DOHH2 (cell line): ENCODE results near the gene POLDIP3.

Experiments used
- H3F3A ChIP-seq: fragments of 200-600 bp; sonication (generic), shearing (Covaris generic); 2 replicates; pipeline ENCODE4 v1.6.0; 2016; ENCODE audit warnings: antibody characterized with exemption, mild to moderate bottlenecking; ENCODE audit not compliant: control insufficient read depth, insufficient read depth
- H3K27ac ChIP-seq: fragments of 200-600 bp; sonication (generic); 2 replicates; pipeline ENCODE4 v1.5.1; 2014; ENCODE audit warnings: low read depth, mild to moderate bottlenecking, low read length, moderate library complexity
- H3K27me3 ChIP-seq: fragments of 200-600 bp; sonication (generic); 2 replicates; pipeline ENCODE4 v1.6.1; 2014; ENCODE audit warnings: mild to moderate bottlenecking, low read length, mixed read lengths; ENCODE audit not compliant: control insufficient read depth
- H3K36me3 ChIP-seq: fragments of 200-600 bp; sonication (generic); 2 replicates; pipeline ENCODE4 v1.6.1; 2014; ENCODE audit warnings: mild to moderate bottlenecking, low read length, moderate library complexity, mixed read lengths; ENCODE audit not compliant: control insufficient read depth
- H3K4me1 ChIP-seq: fragments of 200-600 bp; sonication (generic); 2 replicates; pipeline ENCODE4 v1.6.1; 2014; ENCODE audit warnings: mild to moderate bottlenecking, low read length, mixed read lengths; ENCODE audit not compliant: control insufficient read depth
- H3K4me2 ChIP-seq: fragments of 200-600 bp; sonication (generic); 2 replicates; pipeline ENCODE4 v1.6.0; 2014; ENCODE audit warnings: mild to moderate bottlenecking, low read length, moderate library complexity
- H3K4me3 ChIP-seq: fragments of 200-600 bp; sonication (generic); 2 replicates; pipeline ENCODE4 v1.5.1; 2014; ENCODE audit warnings: mild to moderate bottlenecking, low read length, mixed read lengths
- H3K79me2 ChIP-seq: fragments of 200-600 bp; sonication (generic); 2 replicates; pipeline ENCODE4 v1.6.1; 2014; ENCODE audit warnings: mild to moderate bottlenecking, low read length, mixed read lengths; ENCODE audit not compliant: control insufficient read depth
- H3K9me2 ChIP-seq: fragments of 200-600 bp; sonication (generic); replicated peaks from 2 replicates; pipeline ENCODE4 v1.6.1; 2014; ENCODE audit warnings: mild to moderate bottlenecking, low read length, mixed read lengths; ENCODE audit not compliant: control insufficient read depth
- H3K9me3 ChIP-seq: fragments of 200-600 bp; sonication (generic); 2 replicates; pipeline ENCODE4 v1.6.1; 2014; ENCODE audit warnings: antibody characterized with exemption, low read length, mixed read lengths; ENCODE audit not compliant: control insufficient read depth, insufficient read depth
- H4K20me1 ChIP-seq: fragments of 200-600 bp; sonication (generic); 2 replicates; pipeline ENCODE4 v1.6.0; 2014; ENCODE audit warnings: low read depth, mild to moderate bottlenecking, antibody characterized with exemption, low read length, moderate library complexity; ENCODE audit not compliant: control insufficient read depth, insufficient read depth
- CTCF ChIP-seq: fragments of 200-600 bp; sonication (generic); IDR thresholded peaks from one replicate; pipeline ENCODE4 v1.5.1; 2014; ENCODE audit warnings: antibody characterized with exemption, mild to moderate bottlenecking, low read depth, low read length; ENCODE audit not compliant: poor library complexity, severe bottlenecking
- EZH2phosphoT487 ChIP-seq: fragments of 200-600 bp; sonication (generic); IDR thresholded peaks from 2 replicates; pipeline ENCODE4 v1.6.1; 2017; ENCODE audit warnings: borderline replicate concordance, mild to moderate bottlenecking, antibody characterized with exemption, low read length, moderate library complexity, mixed read lengths

POLDIP3 gene

GRCh38 chr22:42626431-42626830, 11.7 kb upstream of the POLDIP3 start:
- no peaks in the 10 kb centered on the region for H3F3A ChIP-seq
- no peak for TF ChIP-seq CTCF
- no peak for TF ChIP-seq EZH2phosphoT487
- no peaks in the 10 kb centered on the region for H4K20me1 ChIP-seq
- H3K27ac ChIP-seq = no peak overlapping the region
- no peaks in the 10 kb centered on the region for H3K27me3 ChIP-seq
- no peaks in the 10 kb centered on the region for H3K9me3 ChIP-seq
- H3K9me2 ChIP-seq = no peaks in the 10 kb centered on the region
- peaks cover 57% of the 10 kb centered on the region for H3K36me3 ChIP-seq
- no peak overlapping the region for H3K4me3 ChIP-seq
- no peaks in the 10 kb centered on the region for H3K79me2 ChIP-seq
- peaks cover 24% of the 10 kb centered on the region for H3K4me1 ChIP-seq
- no peak overlapping the region for H3K4me2 ChIP-seq

- TF ChIP-seq EZH2phosphoT487 (no peak), CTCF (no peak)
- no peaks in the 10 kb centered on the region for H3K27me3 ChIP-seq
- H3F3A ChIP-seq = no peaks in the 10 kb centered on the region
Observed at GRCh38 chr22:42625416-42625815, 10.7 kb upstream of the POLDIP3 start.

GRCh38 chr22:42624551-42625106, 9.9 kb upstream of the POLDIP3 start:
- peaks cover 54% of the 10 kb centered on the region for H3K36me3 ChIP-seq

More at GRCh38 chr22:42625416-42625815, 10.7 kb upstream of the POLDIP3 start:
- H3K9me3 ChIP-seq = no peaks in the 10 kb centered on the region
- no peak overlapping the region for H3K4me3 ChIP-seq
- no peaks in the 10 kb centered on the region for H3K9me2 ChIP-seq
- no peak overlapping the region for H3K4me2 ChIP-seq
- no peaks in the 10 kb centered on the region for H3K79me2 ChIP-seq
- H3K27ac ChIP-seq = no peak overlapping the region
- H3K4me1 ChIP-seq = peaks cover 24% of the 10 kb centered on the region
- H3K36me3 ChIP-seq = peaks cover 54% of the 10 kb centered on the region
- no peaks in the 10 kb centered on the region for H4K20me1 ChIP-seq

More at GRCh38 chr22:42624551-42625106, 9.9 kb upstream of the POLDIP3 start:
- TF ChIP-seq EZH2phosphoT487 = no peak
- no peak for TF ChIP-seq CTCF
- Histone ChIP-seq H3K9me2 (no peaks in the 10 kb centered on the region), H3K4me2 (no peak overlapping the region), H3K27me3 (no peaks in the 10 kb centered on the region), H3K4me1 (peaks cover 24% of the 10 kb centered on the region), H4K20me1 (no peaks in the 10 kb centered on the region), H3K27ac (no peak overlapping the region), H3K79me2 (no peaks in the 10 kb centered on the region), H3F3A (no peaks in the 10 kb centered on the region), H3K9me3 (no peaks in the 10 kb centered on the region), H3K4me3 (no peak overlapping the region)
